Esophagus squamous epithelium (tissue), 5 donors: Measurements from ENCODE around the gene FIG4. TPM values are rescaled to one million over a fixed set of nuclear protein-coding genes. Genes with fewer than 3 reads are reported as not detected.

Experiments used
- DNase-seq: peaks from one replicate; lab custom pipeline; 2025; lab: John Stamatoyannopoulos, UW
- H3K27ac ChIP-seq, 4 donors: fragments of 200-600 bp; sonication (generic); one replicate each; pipeline ENCODE4 v1.5.1; 2016 to 2019; ENCODE audit warnings: mild to moderate bottlenecking in 1 of 4
- H3K27me3 ChIP-seq, 4 donors: fragments of 200-600 bp; sonication (generic); 1 replicate in 3 of 4; 2 replicates in 1 of 4; pipeline versions ENCODE4 v1.5.1 to v1.6.0; 2017 to 2021; ENCODE audit warnings: antibody characterized with exemption in 1 of 4
- H3K36me3 ChIP-seq, 3 donors: fragments of 200-600 bp; sonication (generic); one replicate each; pipeline ENCODE4 v1.5.1; 2016 to 2019
- H3K4me1 ChIP-seq, 3 donors: fragments of 200-600 bp; sonication (generic); one replicate each; pipeline ENCODE4 v1.5.1; 2017 to 2019
- H3K4me3 ChIP-seq, 4 donors: fragments of 200-600 bp; sonication (generic); 1 replicate in 3 of 4; 2 replicates in 1 of 4; pipeline ENCODE4 v1.5.1; 2016 to 2019; ENCODE audit warnings: mild to moderate bottlenecking in 2 of 4, moderate library complexity in 1 of 4
- H3K9me3 ChIP-seq, 3 donors: fragments of 200-600 bp; sonication (generic); one replicate each; pipeline ENCODE4 v1.5.1; 2016 to 2019
- POLR2A ChIP-seq, 4 donors: fragments of 450-650 bp; IDR thresholded peaks; one replicate each; pipeline ENCODE4 v1.6.1; 2017; ENCODE audit warnings: antibody characterized with exemption in 4 of 4, mild to moderate bottlenecking in 4 of 4, moderate library complexity in 3 of 4
- WGBS, 2 donors: methylation state at CpG; one replicate each; pipeline ENCODE4 v1.1.5; 2018; 5-methylcytosine and 5-hydroxymethylcytosine counted together
- intact Hi-C: fragments of 100-400 bp; cut with DNase I; formaldehyde crosslinking; loops from one replicate; pipeline ENCODE4 v1.15.0; 2022
- total RNA-seq, 4 donors: library from RNA; depleted of rRNA; stranded (reverse); fragments of >200 nt; gene quantifications; one replicate each; pipeline ENCODE4 v1.1.0, GENCODE V29; 2016
- TF ChIP-seq, protein P1 (sequence below), 6 experiments: fragments of 450-650 bp in 4 of 6; fragments of 200-600 bp in 2 of 6; sonication (generic) in 2 of 6; IDR thresholded peaks; one replicate each; pipeline ENCODE4 v1.5.1; 2016 to 2019; ENCODE audit warnings: antibody characterized with exemption in 6 of 6, mild to moderate bottlenecking in 4 of 6, moderate library complexity in 4 of 6
- donor health status: DM: yes; HTN: yes; CAD: no.

FIG4 gene
- total RNA-seq, 4 donors from 2014 or later: 7.0 to 11.3 (median 9.1) TPM

DNA sequence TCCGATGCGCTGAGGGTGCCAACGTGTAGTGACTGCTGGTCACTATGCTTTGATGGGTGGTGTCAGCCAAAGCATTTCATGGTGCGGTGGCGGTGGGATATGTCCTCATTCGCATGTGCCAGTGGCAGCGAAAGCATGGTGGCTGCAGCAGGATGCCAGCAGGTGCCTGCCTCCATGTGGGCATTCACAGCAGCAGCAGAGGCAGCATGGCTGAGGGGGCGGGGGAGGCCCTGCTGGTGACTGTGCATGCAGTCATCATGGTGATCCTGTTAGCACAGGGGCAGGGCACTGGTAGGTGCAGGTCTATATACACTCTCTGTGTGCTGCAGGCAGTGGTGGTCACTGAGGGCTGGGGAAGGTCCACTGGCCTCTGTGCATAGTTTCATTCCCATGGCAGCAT lies 22.0 kb downstream of the FIG4 start:
- no peak overlapping the region for H3K4me3 ChIP-seq
- H3K36me3 ChIP-seq: peaks cover 0 to 24% (median 0%) of the 10 kb centered on the region in 3 donors
- WGBS, 2 donors: 81 to 95% methylated on average over 7 of the region's 8 CpGs
- no peak for DNase-seq
- TF ChIP-seq, protein P1, sequence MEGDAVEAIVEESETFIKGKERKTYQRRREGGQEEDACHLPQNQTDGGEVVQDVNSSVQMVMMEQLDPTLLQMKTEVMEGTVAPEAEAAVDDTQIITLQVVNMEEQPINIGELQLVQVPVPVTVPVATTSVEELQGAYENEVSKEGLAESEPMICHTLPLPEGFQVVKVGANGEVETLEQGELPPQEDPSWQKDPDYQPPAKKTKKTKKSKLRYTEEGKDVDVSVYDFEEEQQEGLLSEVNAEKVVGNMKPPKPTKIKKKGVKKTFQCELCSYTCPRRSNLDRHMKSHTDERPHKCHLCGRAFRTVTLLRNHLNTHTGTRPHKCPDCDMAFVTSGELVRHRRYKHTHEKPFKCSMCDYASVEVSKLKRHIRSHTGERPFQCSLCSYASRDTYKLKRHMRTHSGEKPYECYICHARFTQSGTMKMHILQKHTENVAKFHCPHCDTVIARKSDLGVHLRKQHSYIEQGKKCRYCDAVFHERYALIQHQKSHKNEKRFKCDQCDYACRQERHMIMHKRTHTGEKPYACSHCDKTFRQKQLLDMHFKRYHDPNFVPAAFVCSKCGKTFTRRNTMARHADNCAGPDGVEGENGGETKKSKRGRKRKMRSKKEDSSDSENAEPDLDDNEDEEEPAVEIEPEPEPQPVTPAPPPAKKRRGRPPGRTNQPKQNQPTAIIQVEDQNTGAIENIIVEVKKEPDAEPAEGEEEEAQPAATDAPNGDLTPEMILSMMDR (IDR thresholded peaks at IDR 0.05): no peak
- H3K9me3 ChIP-seq: no peaks in the 10 kb centered on the region
- H3K27me3 ChIP-seq: no peaks in the 10 kb centered on the region
- intact Hi-C loops: no loop called here
- no peak overlapping the region for H3K27ac ChIP-seq
- H3K4me1 ChIP-seq: peaks cover 0 to 5% (median 0%) of the 10 kb centered on the region in 3 donors

DNA sequence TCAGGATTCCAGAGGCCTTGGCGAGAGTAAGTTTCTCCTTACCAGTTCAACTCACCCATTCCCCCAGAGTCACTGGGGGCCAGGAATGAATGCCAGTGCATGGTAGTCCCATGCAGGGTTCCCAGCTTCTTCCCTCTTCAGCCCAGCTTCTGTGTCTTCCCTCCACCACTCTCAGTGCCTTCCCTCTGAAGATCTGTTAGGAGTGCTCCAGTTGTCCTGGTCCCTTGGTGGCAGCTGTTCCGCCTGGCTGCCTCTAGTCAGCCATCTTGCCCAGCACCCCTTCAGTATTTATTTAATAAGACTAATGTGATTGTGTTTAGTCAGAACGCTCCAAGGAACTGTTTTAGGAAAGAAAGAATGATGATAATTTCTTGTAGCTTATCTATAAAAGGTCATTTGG lies 23.1 kb downstream of the FIG4 start:
- Histone ChIP-seq H3K9me3 (no peaks in the 10 kb centered on the region), H3K27ac (no peak overlapping the region), H3K27me3 (no peaks in the 10 kb centered on the region), H3K4me1 (peaks cover 0 to 5% (median 0%) of the 10 kb centered on the region in 3 donors), H3K36me3 (peaks cover 0 to 34% (median 0%) of the 10 kb centered on the region in 3 donors), H3K4me3 (no peak overlapping the region)
- intact Hi-C loops: no loop called here
- no peak for DNase-seq
- 89 to 92% methylated on average over 3 of the region's 3 CpGs for WGBS, 2 donors
- TF ChIP-seq, protein P1 (IDR thresholded peaks at IDR 0.05): no peak
- TF ChIP-seq POLR2A (IDR thresholded peaks at IDR 0.05): no peak

DNA sequence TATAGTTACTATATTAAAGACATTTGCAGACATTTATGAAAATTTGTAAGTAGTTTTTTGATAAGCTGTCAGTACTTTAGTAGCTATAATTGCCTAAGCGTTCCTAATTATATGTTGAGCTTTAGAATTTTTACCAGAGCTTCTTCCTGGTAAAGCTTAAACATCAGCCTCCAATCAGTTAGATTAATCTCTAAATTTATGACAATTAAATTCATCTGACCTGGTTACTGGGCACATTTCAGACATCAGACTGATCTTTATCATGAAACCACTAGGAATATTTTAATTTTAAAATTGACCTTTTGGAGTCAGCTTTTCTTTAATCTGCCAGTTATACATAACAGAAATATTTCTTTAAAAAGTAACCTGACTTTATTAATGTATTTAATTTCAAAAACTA lies 23.5 kb downstream of the FIG4 start:
- no peak for TF ChIP-seq POLR2A (IDR thresholded peaks at IDR 0.05)
- TF ChIP-seq, protein P1 (IDR thresholded peaks at IDR 0.05): no peak
- H3K9me3 ChIP-seq: no peaks in the 10 kb centered on the region
- H3K36me3 ChIP-seq: peaks cover 0 to 38% (median 0%) of the 10 kb centered on the region in 3 donors
- 97 to 100% methylated on average over 1 of the region's 1 CpG for WGBS, 2 donors
- intact Hi-C loops: no loop called here
- DNase-seq: no peak
- H3K27me3 ChIP-seq: no peaks in the 10 kb centered on the region
- peaks cover 0 to 5% (median 0%) of the 10 kb centered on the region in 3 donors for H3K4me1 ChIP-seq
- H3K27ac ChIP-seq: no peak overlapping the region
- no peak overlapping the region for H3K4me3 ChIP-seq

DNA sequence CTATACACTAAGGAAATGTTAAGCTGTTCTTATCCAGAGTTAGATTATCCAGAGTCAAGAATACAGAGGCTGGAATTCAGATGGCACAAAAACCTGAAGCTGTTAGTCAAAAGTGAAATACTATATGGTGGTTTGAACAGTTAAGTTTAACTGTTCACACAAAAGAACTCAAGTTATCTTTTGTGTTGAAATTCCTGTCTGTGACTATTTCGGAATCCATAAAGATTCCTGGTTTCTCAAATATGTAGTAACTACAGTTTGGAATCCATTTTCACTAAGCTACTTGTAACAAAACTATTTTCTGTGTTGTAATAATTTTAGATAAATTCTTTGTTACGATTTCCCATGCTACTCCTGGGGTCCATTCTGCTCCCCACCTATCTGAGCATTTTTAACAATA lies 24.5 kb downstream of the FIG4 start:
- 93 to 95% methylated on average over 2 of the region's 2 CpGs for WGBS, 2 donors
- Histone ChIP-seq H3K36me3 (peaks cover 0 to 44% (median 0%) of the 10 kb centered on the region in 3 donors), H3K27ac (no peak overlapping the region), H3K4me1 (peaks cover 0 to 5% (median 0%) of the 10 kb centered on the region in 3 donors), H3K27me3 (no peaks in the 10 kb centered on the region), H3K4me3 (no peak overlapping the region), H3K9me3 (no peaks in the 10 kb centered on the region)
- no peak for TF ChIP-seq POLR2A (IDR thresholded peaks at IDR 0.05)
- TF ChIP-seq, protein P1 (IDR thresholded peaks at IDR 0.05): no peak
- no peak for DNase-seq
- intact Hi-C loops: no loop called here

DNA sequence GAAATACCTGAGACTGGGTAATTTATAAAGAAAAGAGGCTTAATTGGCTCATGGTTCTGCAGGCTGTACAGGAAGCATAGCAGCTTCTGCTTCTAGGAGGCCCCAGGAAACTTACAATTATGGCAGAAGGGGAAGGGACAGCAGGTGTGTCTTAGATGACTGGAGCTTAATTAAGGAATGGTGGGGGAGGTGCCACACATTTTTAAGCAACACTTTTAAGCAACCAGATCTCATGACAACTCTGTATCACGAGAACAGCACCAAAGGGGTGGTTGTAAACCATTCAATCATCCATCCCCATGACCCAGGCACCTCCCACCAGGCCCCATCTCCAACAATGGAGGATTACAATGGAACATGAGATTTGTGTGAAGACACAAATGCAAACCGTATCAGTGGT lies 26.9 kb downstream of the FIG4 start:
- intact Hi-C loops: no loop called here
- Histone ChIP-seq H3K9me3 (no peaks in the 10 kb centered on the region), H3K27me3 (no peaks in the 10 kb centered on the region), H3K27ac (no peak overlapping the region), H3K36me3 (peaks cover 0 to 58% (median 0%) of the 10 kb centered on the region in 3 donors), H3K4me3 (no peak overlapping the region), H3K4me1 (peaks cover 0 to 5% (median 0%) of the 10 kb centered on the region in 3 donors)
- DNase-seq: no peak
- whole genome bisulfite sequencing, 2 donors: 78 to 92% methylated on average over 2 of the region's 2 CpGs
- TF ChIP-seq, protein P1 (IDR thresholded peaks at IDR 0.05): no peak
- no peak for TF ChIP-seq POLR2A (IDR thresholded peaks at IDR 0.05)
